Measurements from ENCODE around the gene PIGN. TPM values are rescaled to one million over a fixed set of nuclear protein-coding genes. Genes with fewer than 3 reads are reported as not detected.

Gene PIGN
- total RNA-seq, 1 experiment from 2014 or later = 21.4 TPM

DNA sequence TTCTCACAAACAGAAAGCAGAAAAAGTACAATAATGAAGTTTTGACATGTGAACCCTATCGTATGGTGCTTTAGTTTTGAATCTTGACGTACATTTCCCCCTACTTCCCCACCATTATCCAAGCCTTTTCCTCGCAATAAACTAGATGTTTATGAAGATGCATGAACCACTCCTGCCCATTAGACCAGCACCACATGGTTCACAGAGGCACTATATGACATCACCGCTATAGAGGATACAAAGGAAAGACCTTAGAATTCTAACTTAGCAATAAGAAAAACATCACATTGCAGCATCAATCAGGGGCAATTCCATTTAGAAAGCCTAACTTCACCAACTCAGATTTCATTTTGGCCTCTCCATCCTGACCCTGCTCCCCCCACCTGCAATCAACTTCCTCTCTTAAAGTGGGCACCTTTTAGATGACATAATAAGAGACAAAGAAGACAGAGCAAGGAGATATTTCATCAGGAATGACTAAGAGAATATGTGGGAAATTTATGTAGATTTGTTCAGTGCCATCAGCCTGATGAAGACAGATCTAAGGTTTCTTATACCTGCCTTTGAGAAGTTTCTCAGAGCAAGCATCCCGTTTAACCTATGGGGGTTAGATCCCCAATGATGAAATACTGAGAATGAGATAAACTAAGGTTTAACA, 124.9 kb downstream of the PIGN start:
- Histone ChIP-seq H3K4me3 (ENCODE audit: low read depth in 2 of 2, low read length in 2 of 2) (no peak overlapping the region), H3K27ac (ENCODE audit: low read length) (no peak overlapping the region), H3K36me3 (ENCODE audit: control insufficient read depth, insufficient read depth, low read length) (no peaks in the 10 kb centered on the region), H3K27me3 (ENCODE audit: control insufficient read depth, insufficient read depth, low read length) (no peaks in the 10 kb centered on the region), H3K4me1 (ENCODE audit: control insufficient read depth, insufficient read depth, low read length) (no peaks in the 10 kb centered on the region), H3K9me3 (ENCODE audit: control insufficient read depth, insufficient read depth, low read depth, low read length) (no peaks in the 10 kb centered on the region)
- in situ Hi-C loops (cut with HindIII; ENCODE audit: low pct_unique_long_range_greater_than_20kb, low sequenced_read_pairs) (no loop called here), intact Hi-C loops (cut with micrococcal nuclease; ENCODE audit: unreplicated experiment) (no loop called here)
- no TSS peak for BruUV-seq (replicated peaks)
- ATAC-seq = no peak
- no peak for DNase-seq (ENCODE audit: low read depth, low spot score)
- TF ChIP-seq TCF7L2 (IDR thresholded peaks at IDR 0.05; ENCODE audit: low read depth, low read length) (no peak), SIN3A (IDR thresholded peaks at IDR 0.05; ENCODE audit: borderline replicate concordance, insufficient read depth, low read depth, low read length) (no peak)
- POLR2A ChIA-PET = no interaction called here
- CTCF ChIA-PET = no interaction called here

DNA sequence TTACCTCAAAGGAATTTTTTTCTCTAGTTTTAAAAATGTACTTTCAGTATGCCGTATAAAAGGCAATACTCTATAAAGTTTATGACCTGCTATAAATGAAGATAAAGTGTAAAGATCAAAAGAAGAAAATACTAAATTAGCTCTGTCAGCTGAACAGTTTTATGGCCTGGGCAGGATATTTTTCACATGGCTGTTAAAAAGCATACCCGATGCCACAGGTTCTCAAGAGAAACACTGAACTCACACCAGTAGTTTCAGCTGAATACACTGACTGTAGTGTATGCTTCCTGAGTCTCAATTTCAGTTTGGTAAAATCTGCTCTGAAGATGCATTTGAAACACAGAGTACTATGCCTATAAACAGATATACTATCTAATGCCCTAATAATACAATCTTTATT, 126.0 kb downstream of the PIGN start:
- Histone ChIP-seq H3K9me3 (ENCODE audit: control insufficient read depth, insufficient read depth, low read depth, low read length) (no peaks in the 10 kb centered on the region), H3K36me3 (ENCODE audit: control insufficient read depth, insufficient read depth, low read length) (no peaks in the 10 kb centered on the region), H3K27ac (ENCODE audit: low read length) (no peak overlapping the region), H3K27me3 (ENCODE audit: control insufficient read depth, insufficient read depth, low read length) (no peaks in the 10 kb centered on the region), H3K4me1 (ENCODE audit: control insufficient read depth, insufficient read depth, low read length) (no peaks in the 10 kb centered on the region), H3K4me3 (ENCODE audit: low read depth in 2 of 2, low read length in 2 of 2) (no peak overlapping the region)
- intact Hi-C loops (cut with micrococcal nuclease; ENCODE audit: unreplicated experiment) = no loop called here
- ATAC-seq (no peak), DNase-seq (ENCODE audit: low read depth, low spot score) (no peak)
- POLR2A ChIA-PET = no interaction called here
- in situ Hi-C loops (cut with HindIII; ENCODE audit: low pct_unique_long_range_greater_than_20kb, low sequenced_read_pairs) = no loop called here
- CTCF ChIA-PET = no interaction called here
- no TSS peak for BruUV-seq (replicated peaks)
- TF ChIP-seq, protein P1, sequence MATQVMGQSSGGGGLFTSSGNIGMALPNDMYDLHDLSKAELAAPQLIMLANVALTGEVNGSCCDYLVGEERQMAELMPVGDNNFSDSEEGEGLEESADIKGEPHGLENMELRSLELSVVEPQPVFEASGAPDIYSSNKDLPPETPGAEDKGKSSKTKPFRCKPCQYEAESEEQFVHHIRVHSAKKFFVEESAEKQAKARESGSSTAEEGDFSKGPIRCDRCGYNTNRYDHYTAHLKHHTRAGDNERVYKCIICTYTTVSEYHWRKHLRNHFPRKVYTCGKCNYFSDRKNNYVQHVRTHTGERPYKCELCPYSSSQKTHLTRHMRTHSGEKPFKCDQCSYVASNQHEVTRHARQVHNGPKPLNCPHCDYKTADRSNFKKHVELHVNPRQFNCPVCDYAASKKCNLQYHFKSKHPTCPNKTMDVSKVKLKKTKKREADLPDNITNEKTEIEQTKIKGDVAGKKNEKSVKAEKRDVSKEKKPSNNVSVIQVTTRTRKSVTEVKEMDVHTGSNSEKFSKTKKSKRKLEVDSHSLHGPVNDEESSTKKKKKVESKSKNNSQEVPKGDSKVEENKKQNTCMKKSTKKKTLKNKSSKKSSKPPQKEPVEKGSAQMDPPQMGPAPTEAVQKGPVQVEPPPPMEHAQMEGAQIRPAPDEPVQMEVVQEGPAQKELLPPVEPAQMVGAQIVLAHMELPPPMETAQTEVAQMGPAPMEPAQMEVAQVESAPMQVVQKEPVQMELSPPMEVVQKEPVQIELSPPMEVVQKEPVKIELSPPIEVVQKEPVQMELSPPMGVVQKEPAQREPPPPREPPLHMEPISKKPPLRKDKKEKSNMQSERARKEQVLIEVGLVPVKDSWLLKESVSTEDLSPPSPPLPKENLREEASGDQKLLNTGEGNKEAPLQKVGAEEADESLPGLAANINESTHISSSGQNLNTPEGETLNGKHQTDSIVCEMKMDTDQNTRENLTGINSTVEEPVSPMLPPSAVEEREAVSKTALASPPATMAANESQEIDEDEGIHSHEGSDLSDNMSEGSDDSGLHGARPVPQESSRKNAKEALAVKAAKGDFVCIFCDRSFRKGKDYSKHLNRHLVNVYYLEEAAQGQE (IDR thresholded peaks at IDR 0.05; ENCODE audit: insufficient read depth in 1 of 2, low read depth in 2 of 2, low read length in 1 of 2) = no peak
- TF ChIP-seq SIN3A (IDR thresholded peaks at IDR 0.05; ENCODE audit: borderline replicate concordance, insufficient read depth, low read depth, low read length) = no peak
- TF ChIP-seq POLR2AphosphoS5 (IDR thresholded peaks at IDR 0.05; ENCODE audit: low read depth, low read length) = no peak
- TF ChIP-seq, protein P2, sequence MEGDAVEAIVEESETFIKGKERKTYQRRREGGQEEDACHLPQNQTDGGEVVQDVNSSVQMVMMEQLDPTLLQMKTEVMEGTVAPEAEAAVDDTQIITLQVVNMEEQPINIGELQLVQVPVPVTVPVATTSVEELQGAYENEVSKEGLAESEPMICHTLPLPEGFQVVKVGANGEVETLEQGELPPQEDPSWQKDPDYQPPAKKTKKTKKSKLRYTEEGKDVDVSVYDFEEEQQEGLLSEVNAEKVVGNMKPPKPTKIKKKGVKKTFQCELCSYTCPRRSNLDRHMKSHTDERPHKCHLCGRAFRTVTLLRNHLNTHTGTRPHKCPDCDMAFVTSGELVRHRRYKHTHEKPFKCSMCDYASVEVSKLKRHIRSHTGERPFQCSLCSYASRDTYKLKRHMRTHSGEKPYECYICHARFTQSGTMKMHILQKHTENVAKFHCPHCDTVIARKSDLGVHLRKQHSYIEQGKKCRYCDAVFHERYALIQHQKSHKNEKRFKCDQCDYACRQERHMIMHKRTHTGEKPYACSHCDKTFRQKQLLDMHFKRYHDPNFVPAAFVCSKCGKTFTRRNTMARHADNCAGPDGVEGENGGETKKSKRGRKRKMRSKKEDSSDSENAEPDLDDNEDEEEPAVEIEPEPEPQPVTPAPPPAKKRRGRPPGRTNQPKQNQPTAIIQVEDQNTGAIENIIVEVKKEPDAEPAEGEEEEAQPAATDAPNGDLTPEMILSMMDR (IDR thresholded peaks at IDR 0.05) = no peak
- TF ChIP-seq TCF7L2 (IDR thresholded peaks at IDR 0.05; ENCODE audit: low read depth, low read length) = no peak

DNA sequence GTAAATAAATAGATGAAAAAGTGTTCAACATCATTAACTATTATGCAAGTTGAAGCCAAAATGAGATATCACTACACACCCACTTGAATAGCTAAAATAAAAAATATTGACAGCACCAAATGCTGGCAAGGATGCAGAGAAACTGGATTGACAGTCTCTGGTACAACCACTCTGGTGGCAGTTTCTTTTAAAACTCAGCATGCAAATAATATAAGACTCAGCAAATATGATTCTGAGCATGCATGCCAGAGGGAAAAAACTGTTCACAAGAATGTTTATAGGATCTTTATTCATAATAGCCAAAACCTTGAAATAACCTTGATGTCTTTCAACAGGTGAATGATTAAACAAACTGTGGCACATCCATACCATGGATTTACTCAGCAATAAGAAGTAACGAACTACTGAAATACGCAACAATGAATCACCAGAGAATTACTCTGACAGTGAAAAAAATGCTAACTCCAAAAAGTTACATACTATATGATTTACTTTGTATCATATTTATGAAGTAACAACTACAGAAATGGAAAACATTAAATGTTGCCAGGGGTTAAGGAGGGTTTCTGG, 131.8 kb downstream of the PIGN start:
- DNase-seq (ENCODE audit: low read depth, low spot score) = no peak
- TF ChIP-seq, protein P2 (IDR thresholded peaks at IDR 0.05) = no peak
- TF ChIP-seq TCF7L2 (IDR thresholded peaks at IDR 0.05; ENCODE audit: low read depth, low read length) (no peak), POLR2AphosphoS5 (IDR thresholded peaks at IDR 0.05; ENCODE audit: low read depth, low read length) (no peak), SIN3A (IDR thresholded peaks at IDR 0.05; ENCODE audit: borderline replicate concordance, insufficient read depth, low read depth, low read length) (no peak)
- TF ChIP-seq, protein P1 (IDR thresholded peaks at IDR 0.05; ENCODE audit: insufficient read depth in 1 of 2, low read depth in 2 of 2, low read length in 1 of 2) = no peak
- intact Hi-C loops (cut with micrococcal nuclease; ENCODE audit: unreplicated experiment) (no loop called here), in situ Hi-C loops (cut with HindIII; ENCODE audit: low pct_unique_long_range_greater_than_20kb, low sequenced_read_pairs) (no loop called here)
- no peaks in the 10 kb centered on the region for H3K36me3 ChIP-seq (ENCODE audit: control insufficient read depth, insufficient read depth, low read length)
- H3K4me3 ChIP-seq (ENCODE audit: low read depth in 2 of 2, low read length in 2 of 2) = no peak overlapping the region
- ATAC-seq = no peak
- no TSS peak for BruUV-seq (replicated peaks)
- POLR2A ChIA-PET = no interaction called here
- H3K27me3 ChIP-seq (ENCODE audit: control insufficient read depth, insufficient read depth, low read length) = no peaks in the 10 kb centered on the region
- CTCF ChIA-PET = no interaction called here
- no peak overlapping the region for H3K27ac ChIP-seq (ENCODE audit: low read length)
- no peaks in the 10 kb centered on the region for H3K4me1 ChIP-seq (ENCODE audit: control insufficient read depth, insufficient read depth, low read length)
- no peaks in the 10 kb centered on the region for H3K9me3 ChIP-seq (ENCODE audit: control insufficient read depth, insufficient read depth, low read depth, low read length)
